ENCODE results near the gene WFDC8. TPM values are rescaled to one million over a fixed set of nuclear protein-coding genes. Genes with fewer than 3 reads are reported as not detected.

WFDC8 gene
- total RNA-seq, 1 donor from 2014 or later, result not detected

- DNase-seq (ENCODE audit: low spot score), result no peak
Measured at GRCh38 chr20:45548410-45548809, 30.7 kb downstream of the WFDC8 start.

- DNase-seq (ENCODE audit: low spot score), result no peak
Measured at GRCh38 chr20:45547206-45547770, 31.8 kb downstream of the WFDC8 start, which contains the start of gene EPPIN. EPPIN (minus strand) TSS chr20:45547401; CDS start chr20:45547357, 44 bp downstream.

GRCh38 chr20:45545754-45546453, 33.2 kb downstream of the WFDC8 start:
- DNase-seq (ENCODE audit: low spot score), result no peak

- no peak for DNase-seq (ENCODE audit: low spot score)
Measured at GRCh38 chr20:45545351-45545750, 33.7 kb downstream of the WFDC8 start.

GRCh38 chr20:45539382-45539781, 39.7 kb downstream of the WFDC8 start, which contains the start of gene WFDC6:
WFDC6 (minus strand) TSS chr20:45539482; CDS start chr20:45539407, 75 bp downstream.
- DNase-seq (ENCODE audit: low spot score), result no peak

GRCh38 chr20:45538209-45538799, 40.8 kb downstream of the WFDC8 start:
- no peak for DNase-seq (ENCODE audit: low spot score)

- DNase-seq (ENCODE audit: low spot score), result no peak
Measured at GRCh38 chr20:45527294-45527693, 51.8 kb downstream of the WFDC8 start.

GRCh38 chr20:45523821-45524220, 55.3 kb downstream of the WFDC8 start:
- DNase-seq (ENCODE audit: low spot score), result no peak

- DNase-seq (ENCODE audit: low spot score), result peak; percentile 41
Measured at GRCh38 chr20:45518282-45518681, 60.8 kb downstream of the WFDC8 start.

GRCh38 chr20:45515147-45515913, 63.8 kb downstream of the WFDC8 start, which contains the start of gene SPINT3:
SPINT3 (minus strand) TSS chr20:45515622; CDS start chr20:45515608, 14 bp downstream.
- no peak for DNase-seq (ENCODE audit: low spot score)

- no peak for DNase-seq (ENCODE audit: low spot score)
Measured at GRCh38 chr20:45510242-45510862, 68.7 kb downstream of the WFDC8 start.

- no peak for DNase-seq (ENCODE audit: low spot score)
Measured at GRCh38 chr20:45509091-45509490, 70.0 kb downstream of the WFDC8 start.

- DNase-seq (ENCODE audit: low spot score), result no peak
Measured at GRCh38 chr20:45508068-45508886, 70.8 kb downstream of the WFDC8 start.

GRCh38 chr20:45507011-45507820, 71.9 kb downstream of the WFDC8 start:
- no peak for DNase-seq (ENCODE audit: low spot score)

- no peak for DNase-seq (ENCODE audit: low spot score)
Measured at GRCh38 chr20:45506398-45506797, 72.7 kb downstream of the WFDC8 start.

- DNase-seq (ENCODE audit: low spot score), result no peak
Measured at GRCh38 chr20:45503403-45503802, 75.7 kb downstream of the WFDC8 start.

GRCh38 chr20:45502561-45502960, 76.5 kb downstream of the WFDC8 start:
- no peak for DNase-seq (ENCODE audit: low spot score)

Measured in mucosa of gallbladder (tissue), 1 donor.